ENCODE data around the gene GNB1.

- TF ChIP-seq CTCF (IDR thresholded peaks at IDR 0.05) = no peak
- TF ChIP-seq POLR2A (IDR thresholded peaks at IDR 0.05) = no peak
- no peak for TF ChIP-seq POLR2AphosphoS5 (IDR thresholded peaks at IDR 0.05)
- no peak for TF ChIP-seq EP300 (IDR thresholded peaks at IDR 0.05)
These were observed 86.6 kb downstream of the GNB1 start for GRCh38 chr1:1804301-1804700.
